ENCODE results near the gene GPA33.

GRCh38 chr1:167100730-167101129 is 10.6 kb upstream of the GPA33 start:
- TF ChIP-seq CTCF (IDR thresholded peaks at IDR 0.05), result no peak
- TF ChIP-seq POLR2A (IDR thresholded peaks at IDR 0.05), result no peak

All from testis (tissue), 2 donors.